GM21390 (cell line): ENCODE measurements around the gene KATNAL1.

Experiments used
- ATAC-seq: cut with Tn5 transposase; IDR thresholded peaks from one replicate; pipeline ENCODE4 v1.9.1; 2021; ENCODE audit not compliant: unreplicated experiment

Gene KATNAL1

GRCh38 chr13:30169442-30169841 lies 137.9 kb downstream of the KATNAL1 start:
- no peak for ATAC-seq

- ATAC-seq, result no peak
Observed at GRCh38 chr13:30165796-30166195, 141.6 kb downstream of the KATNAL1 start.

GRCh38 chr13:30165071-30165470 lies 142.3 kb downstream of the KATNAL1 start:
- ATAC-seq, result no peak

- ATAC-seq, result no peak
Observed at GRCh38 chr13:30164146-30164545, 143.2 kb downstream of the KATNAL1 start.

- no peak for ATAC-seq
Observed at GRCh38 chr13:30163441-30163840, 143.9 kb downstream of the KATNAL1 start.

GRCh38 chr13:30159446-30159839 lies 147.9 kb downstream of the KATNAL1 start:
- ATAC-seq, result no peak

GRCh38 chr13:30158774-30159445 lies 148.4 kb downstream of the KATNAL1 start:
- ATAC-seq, result no peak

- no peak for ATAC-seq
Observed at GRCh38 chr13:30157616-30157993, 149.7 kb downstream of the KATNAL1 start.

- no peak for ATAC-seq
Observed at GRCh38 chr13:30156826-30157615, 150.3 kb downstream of the KATNAL1 start.

GRCh38 chr13:30156270-30156669 lies 151.1 kb downstream of the KATNAL1 start:
- ATAC-seq, result no peak

- no peak for ATAC-seq
Observed at GRCh38 chr13:30154931-30155330, 152.4 kb downstream of the KATNAL1 start.

GRCh38 chr13:30154531-30154930 lies 152.8 kb downstream of the KATNAL1 start:
- no peak for ATAC-seq

- no peak for ATAC-seq
Observed at GRCh38 chr13:30153545-30154426, 153.6 kb downstream of the KATNAL1 start.
